LHCN-M2 (cell line): ENCODE measurements around the gene RPE65. TPM values are rescaled to one million over a fixed set of nuclear protein-coding genes. Genes with fewer than 3 reads are reported as not detected.
A peak's percentile ranks its signal among the peaks of the same experiment; 100 is the strongest.
"Not testable (repeated sequence)": the region's sequence is repeated elsewhere in the genome, so short reads cannot be mapped to it uniquely, and the experiment has no call there.

Source experiments
- DNase-seq: peaks from one replicate; pipeline ENCODE4 v3.0.0-alpha.2; 2012; ENCODE audit warnings: low read depth
- polyA plus RNA-seq: library from polyadenylated mRNA; unstranded; fragments of >200 nt; gene quantifications from one replicate; pipeline ENCODE4 v1.2.1, GENCODE V29; 2012; ENCODE audit warnings: missing spikeins
- total RNA-seq: library from RNA; depleted of rRNA; stranded (reverse); fragments of >200 nt; gene quantifications from 2 replicates; pipeline ENCODE4 v1.2.3, GENCODE V29; 2014; rRNA removed

Gene RPE65
- total RNA-seq = not detected in 2 replicates
- not detected for polyA plus RNA-seq

DNA sequence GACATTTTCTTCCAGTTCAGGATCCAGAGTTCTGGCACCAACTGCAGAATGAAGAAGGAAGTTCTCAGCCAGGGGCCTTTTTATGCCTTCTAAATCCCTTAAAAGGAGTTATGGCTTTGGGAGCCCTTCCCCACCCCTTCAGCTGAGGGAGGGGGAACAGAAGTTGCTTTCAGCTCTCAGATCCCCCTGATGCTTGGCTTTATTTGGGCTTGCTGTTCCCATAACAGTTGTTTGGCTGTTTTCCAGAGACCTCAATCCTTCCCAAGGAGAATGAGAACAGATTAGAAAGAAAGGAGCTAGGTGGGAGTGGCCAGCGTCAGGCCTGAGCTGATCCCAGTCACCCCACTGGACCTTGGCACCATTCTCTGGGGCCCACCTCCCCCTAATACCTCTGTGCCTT, at the start of gene RPE65:
Gene RPE65, minus strand, starts transcription at position 54 of the 400 bp plus-strand sequence. Its CDS starts 49 bp downstream, at position 5.
- peak; percentile 58 for DNase-seq

DNA sequence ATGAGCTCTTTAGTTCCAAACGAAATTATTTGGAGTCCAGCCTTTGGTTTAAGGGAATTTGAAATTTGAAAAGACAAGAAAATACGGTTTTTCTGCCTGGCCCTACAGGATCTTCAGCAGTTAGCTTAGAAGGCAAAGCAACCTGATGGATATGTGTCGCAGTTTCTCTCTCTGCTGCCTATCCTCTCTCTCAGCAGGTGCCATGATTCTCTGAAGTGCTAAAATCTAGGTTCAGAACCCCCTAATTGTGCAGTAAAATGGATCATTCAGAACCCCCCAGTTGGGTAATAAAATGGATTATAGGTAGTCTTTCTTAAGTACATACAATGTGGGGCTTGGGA, 47.6 kb upstream of the RPE65 start:
- DNase-seq = no peak

DNA sequence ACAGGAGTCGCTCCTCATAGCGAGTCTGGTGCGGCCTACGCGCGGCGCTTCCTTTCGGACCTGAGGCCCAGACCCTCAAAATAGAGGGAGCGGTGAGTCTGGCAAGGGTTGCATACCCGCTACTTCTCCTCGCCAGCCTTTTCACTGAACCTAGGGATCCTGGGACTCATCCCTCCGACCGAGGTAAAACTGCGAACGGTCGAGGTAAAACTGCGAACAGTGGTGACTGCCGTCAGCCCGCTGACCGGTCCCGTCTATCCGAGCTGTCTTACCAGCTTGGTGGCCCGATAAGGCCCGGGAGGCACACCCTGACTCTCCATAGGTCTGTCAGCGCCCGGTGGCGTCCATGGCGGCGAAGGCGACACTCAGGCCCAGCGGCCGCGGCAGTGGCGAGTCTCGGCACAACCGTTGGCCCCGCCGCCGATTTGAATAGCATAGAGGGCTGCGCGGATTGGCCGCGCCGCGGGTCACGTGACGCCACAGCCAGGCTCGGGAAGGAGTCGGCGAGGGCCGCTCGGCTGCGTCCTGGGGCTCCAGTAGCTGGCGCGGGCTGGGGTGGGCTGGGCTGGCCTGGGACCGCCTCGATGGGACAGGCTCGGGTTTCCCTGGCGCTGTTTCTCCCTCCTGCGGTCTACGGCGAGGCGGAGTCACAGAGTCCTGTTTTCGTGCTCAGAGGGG, 47.1 kb upstream of the RPE65 start, which contains the start of gene DEPDC1:
Gene DEPDC1, minus strand, starts transcription at position 403 of the 678 bp plus-strand sequence. Its CDS starts 83 bp downstream, at position 320.
- DNase-seq = peak; percentile 93

DNA sequence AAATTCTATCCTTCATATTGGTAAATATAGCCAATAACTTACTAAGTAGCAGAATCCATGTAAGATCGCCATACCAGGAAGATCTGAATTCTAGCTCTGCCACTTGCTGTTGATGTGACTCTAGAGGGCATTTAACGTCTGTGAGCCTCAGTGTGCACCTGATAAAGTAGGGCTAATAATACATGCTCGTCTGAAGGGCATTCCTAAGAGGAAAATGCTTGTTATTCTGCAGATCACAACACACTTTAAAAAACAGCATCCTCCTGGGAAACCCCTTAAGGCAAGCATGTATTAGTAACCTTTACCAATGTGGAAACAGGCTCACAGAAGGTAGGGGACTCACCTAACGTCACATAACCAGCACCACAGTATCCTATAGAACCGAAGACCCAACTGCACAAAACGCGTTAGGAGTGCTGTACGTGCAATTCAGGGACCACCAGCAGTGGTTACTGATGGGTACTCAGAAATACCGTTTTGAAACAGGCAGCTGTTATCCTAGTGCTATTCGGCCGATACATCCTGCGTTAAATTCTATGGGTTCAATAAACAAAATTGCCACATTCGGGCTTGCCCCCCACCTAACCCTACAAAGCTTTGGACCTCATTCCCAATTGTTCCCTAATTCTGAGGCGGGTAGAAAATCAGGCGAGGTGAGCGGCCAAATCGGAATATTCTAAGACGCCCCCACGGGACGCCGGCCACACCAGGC, 46.4 kb upstream of the RPE65 start:
- DNase-seq = peak; percentile 9

DNA sequence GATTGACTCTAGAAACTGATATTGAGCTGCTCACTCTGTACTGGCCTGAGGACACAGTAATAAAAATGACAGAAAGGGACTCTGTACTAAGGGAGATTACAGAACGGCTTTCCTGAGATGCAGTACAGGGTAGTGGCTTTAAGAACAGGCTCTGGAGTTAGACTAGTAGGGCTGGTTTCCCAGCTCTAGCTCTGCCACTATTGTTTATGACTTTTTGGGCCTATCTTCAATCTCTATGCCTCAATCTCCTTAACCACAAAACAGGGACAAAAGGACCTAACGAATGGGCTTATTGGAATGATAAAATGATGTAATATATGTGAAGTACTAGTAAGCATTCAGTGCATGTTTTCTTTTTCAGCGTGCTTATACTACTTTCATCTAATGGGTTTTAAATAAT, 45.8 kb upstream of the RPE65 start:
- no peak for DNase-seq

DNA sequence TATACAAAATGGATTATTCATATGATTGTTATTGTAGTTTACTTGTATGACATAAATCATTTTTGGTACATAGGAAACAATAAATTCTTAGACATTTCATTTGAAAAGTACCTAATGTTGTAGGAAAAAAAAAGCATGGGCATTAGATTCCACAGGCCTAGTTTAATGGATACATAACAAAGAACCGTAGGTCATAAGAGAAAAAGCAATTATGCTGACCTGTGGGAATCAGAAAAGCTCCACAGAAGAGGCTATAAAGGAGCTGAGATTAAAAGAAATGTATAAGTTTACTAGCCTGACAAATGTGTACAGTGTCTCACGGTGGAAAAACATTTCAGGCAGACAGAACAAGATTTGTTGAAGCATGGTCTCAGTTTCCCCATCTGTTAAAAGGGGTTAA, 43.4 kb upstream of the RPE65 start:
- no peak for DNase-seq

DNA sequence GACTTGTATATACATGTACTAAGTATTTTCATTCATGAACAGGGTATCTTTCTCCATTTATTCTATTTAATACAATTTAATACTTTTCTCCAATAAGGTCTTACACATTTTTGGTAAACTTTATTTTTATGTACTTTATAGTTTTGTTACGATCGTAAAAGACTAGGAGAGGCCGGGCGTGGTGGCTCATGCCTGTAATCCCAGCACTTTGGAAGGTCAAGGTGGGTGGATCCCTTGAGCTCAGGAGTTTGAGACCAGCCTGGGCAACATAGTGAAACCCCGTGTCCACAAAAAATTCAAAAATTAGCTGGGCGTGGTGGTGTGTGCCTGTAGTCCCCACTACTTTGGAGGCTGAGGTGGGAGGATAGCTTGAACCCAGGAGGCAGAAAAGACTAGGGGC, 42.5 kb upstream of the RPE65 start:
- not testable (repeated sequence) for DNase-seq

DNA sequence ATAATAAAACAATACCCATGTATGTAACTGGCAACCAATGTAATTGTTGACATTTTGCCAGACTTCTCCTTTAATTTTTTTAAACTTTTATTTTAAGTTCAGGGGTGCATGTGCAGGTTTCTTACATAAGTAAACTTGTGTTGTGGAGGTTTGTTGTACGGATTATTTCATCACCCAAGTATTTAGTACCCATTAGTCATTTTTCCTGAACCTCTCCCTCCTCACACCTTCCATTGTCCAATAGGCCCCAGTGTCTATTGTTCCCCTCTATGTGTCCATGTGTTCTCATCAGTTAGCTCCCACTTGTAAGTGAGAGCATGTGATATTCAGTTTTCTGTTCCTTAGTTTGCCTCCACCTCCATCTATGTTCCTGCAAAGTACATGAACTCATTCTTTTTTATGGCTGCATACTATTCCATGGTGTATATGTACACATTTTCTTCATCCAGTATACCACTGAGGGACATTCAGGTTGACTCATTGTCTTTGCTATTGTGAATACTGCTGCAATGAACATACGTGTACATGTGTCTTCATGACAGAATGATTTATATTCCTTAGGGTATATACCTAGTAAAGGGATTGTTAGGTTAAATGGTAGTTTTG, 40.4 kb upstream of the RPE65 start:
- no peak for DNase-seq

DNA sequence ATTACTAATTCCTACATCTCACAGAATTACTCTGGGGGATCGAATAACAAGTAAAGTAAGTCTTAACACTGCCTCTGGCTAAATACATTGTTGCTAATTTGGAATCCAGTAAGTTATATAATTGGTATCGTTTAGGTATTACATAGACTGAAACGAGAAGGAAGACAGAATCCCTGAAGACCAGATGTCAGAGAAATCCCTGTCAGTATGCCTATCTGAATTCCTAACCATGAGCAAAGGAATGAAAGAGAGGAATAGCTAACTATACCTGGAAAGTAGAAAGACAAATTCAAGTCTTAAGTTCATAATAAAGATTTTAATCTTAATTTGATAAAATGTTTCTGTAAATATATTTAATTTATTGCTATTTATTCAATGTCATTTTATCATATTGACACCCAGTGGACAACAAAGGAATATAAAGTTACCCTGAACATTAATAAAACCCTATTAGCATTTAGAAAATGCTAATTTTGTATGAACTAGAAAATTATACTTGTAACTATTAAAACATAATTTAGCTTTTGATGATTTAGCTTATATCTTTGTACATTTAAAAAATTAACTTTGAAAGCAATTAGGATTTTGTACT, 35.8 kb upstream of the RPE65 start:
- no peak for DNase-seq

DNA sequence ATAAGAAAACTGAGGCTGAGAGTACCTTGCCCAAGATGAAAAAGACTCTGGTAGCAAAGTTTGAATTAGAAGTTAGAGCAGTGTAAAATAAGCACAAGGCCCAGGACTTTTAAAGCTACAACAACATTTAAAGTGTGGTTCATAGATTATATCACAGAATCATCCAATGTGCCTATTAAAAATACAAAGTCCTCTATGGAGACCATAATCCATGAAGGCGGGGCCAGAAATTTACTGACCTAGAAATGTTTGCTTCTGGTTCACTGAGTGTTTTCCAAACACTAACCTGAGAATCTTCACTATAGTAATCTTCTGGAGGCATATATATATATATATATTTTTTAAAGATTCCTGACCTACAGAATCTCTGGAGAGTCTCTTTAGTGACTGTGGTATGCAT, 34.9 kb upstream of the RPE65 start:
- DNase-seq = no peak

DNA sequence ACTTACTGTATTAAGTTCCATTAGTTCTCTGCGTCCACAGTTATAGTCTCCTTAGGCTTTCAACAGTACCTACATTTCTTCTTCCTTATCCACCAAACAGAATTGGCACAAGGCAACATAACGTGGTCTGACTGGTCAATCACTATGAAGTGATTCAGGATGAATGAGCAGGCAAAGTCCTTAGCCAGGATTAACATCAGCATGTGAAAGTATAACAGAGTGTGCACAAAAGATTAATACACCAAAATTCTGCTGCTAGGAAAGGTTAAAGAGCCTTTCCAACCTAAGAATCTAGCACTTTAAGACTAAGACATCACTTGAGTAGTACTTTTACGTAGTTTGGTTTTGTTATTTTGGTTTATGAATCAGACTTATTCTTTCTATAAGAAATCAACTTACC, 31.3 kb upstream of the RPE65 start:
- peak; percentile 34 for DNase-seq

DNA sequence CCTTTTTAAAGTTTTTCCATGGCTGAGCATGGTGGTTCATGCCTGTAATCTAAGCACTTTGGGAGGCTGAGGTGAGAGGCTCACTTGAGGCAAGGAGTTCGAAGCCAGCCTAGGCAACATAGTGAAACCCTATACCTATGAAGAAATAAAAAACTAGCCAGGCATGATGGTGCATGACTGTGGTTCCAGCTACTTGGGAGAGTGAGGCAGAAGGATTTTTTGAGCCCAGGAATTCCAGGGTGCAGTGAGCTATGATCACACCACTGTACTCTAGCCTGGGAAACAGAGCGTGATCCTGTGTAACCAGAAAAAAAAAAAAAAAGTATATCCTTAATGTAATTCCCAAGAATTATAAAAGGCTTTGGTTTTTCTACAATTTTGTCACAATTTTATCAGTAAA, 29.7 kb upstream of the RPE65 start:
- no peak for DNase-seq

DNA sequence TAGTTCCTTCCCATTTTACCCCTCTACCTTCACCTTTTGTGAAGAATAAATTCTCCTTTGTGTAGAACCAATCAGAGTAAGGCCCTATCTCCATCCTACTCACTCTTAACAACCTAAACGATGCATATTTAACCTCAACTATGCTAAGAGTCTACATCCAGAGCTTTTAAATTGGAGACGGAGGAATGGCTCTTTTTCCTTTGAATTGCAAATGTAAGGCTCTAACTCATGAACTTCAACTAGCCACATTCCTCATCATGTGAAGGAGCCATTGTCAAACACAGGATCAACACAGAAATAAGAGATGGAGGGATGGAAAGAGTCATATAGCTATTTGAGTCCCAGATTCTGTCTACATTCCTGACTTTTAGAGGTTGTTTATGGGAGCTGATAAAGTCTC, 28.9 kb upstream of the RPE65 start:
- DNase-seq = no peak

DNA sequence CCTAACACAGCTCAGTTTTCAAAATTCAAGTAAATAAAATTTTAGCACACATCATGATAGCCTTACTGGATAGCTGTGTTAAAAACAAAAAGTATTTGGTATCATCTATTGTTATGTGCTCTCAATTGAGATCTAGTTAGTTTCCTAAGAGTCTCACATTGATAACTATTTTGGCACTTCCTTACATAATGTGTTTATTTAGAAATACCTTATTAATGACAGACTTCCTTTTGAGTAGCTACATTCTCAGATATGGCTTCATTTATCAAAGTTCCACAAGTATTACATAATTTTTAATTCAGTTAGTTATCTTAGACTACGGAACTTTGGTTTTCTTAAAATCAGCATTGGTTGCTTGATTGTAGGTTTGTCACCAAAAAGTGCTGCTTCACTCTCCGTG, 26.9 kb upstream of the RPE65 start:
- not testable (repeated sequence) for DNase-seq

DNA sequence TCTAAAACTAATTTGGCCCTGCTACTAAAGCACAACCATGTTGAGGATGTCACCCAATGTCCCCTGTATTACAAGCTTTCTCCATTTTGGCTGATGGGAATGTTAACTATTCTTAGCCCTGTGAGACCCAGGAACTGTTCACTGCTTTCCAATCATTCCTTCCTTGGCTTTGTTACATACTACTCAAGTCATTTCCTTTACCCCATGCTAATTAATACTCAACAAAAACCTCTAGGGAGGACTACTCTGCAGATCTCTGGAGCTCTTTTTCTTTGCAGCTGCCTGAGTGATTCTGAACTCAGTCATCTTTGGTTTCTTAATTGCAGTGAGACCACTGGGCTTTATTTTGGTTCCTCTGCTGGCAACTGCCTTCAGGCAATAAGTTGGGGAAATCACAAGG, 23.3 kb upstream of the RPE65 start:
- DNase-seq = no peak

DNA sequence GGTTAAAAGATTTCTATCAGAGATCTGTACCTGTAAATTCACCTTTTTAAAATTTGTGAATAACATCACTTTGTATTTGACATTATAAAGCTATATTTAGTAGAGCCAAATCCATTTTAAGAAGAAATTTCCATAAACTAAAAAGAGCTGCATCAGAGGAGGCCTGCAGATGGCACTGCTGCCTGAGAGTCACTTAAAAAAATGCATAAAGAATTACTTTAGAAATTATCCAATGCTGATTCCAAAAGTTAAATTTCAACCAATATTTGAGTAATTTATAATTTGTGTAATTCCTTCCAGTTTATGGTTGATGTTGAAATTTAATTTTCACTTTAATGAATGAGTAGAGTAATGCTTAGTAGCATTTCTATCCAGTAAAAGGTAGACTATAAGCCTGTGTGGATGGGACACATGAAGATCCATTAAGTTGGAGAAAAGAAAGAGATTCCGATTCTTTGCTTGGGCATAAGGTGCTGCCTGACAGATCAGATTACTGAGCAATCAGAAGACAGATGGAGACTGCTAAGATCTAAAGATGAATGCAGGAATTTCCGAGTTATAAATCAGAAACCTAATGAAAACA, 20.7 kb upstream of the RPE65 start:
- peak; percentile 29 for DNase-seq

DNA sequence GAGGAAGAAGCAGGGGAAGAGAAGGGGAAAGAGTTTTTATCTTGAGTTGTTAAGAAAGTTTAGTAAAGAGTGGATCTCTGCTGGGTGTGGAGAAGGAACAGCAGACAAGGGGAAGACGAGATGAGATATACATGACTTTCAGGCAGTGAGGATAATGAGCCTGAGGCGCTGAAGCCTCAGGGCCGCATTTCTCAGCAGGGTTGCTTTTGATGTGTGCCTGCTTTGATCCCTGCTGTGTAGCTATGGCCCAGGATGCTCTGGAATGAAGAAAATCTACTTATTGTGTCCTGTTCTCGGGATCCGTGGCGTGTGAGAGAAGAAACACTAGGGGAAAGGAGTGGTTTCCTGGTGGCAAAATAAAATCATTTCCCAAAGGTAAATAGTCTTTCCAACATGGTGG, 15.1 kb upstream of the RPE65 start:
- no peak for DNase-seq

DNA sequence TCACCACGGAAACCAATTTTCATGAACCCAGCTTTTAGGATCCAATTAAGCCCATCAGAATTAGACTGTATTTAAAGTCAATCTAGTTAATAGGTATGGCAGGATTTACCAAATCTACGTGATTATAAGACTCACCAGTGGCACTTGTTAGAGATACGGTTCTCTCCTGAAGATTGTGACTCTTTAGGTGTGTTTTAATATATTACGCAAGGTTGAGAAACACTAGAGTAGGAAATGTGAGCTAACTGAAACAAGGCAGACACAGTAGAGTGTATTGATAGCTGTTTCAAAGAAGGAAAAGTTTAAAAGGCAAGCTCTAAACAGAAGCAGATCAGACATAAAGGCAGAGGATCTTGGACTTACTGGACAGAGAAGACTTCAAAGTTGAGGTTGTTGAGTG, 11.2 kb upstream of the RPE65 start:
- no peak for DNase-seq

DNA sequence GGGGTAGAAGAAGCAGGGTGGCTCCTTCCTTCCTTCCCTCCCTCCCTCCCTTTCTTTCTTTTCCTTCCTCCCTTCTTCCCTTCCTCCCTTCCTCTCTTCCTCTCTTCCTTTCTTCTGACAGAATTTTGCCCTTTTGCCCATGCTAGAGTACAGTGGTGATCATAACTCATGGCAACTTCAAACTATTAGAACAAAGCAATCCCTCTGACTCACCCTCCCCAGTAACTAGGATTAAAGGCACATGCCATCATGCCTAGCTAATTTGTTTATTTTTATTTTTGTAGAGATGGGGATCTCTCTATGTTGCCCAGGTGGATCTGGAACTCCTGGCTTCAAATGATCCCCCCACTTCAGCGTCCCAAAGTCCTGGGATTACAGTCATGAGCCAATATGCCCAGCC, 10.0 kb upstream of the RPE65 start:
- peak; percentile 72 for DNase-seq

DNA sequence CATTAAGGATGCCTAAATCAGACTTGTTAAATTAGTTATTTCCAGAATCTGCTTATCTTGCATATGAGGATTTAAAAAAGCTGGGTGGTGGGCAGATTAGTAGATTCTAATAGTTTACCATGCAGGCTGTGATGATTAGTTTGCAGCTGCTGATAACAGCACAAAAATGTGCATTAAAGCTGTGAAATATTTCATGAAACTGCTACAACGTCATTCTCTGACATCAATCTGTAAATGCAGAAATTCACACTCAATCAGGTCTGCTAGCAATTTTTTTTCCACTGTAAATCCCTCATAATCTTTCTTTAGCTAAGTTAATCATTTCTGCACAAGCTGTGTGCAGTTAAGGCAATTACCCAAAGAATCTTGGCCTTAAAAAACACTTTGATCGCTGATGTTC, 9.3 kb upstream of the RPE65 start:
- no peak for DNase-seq

DNA sequence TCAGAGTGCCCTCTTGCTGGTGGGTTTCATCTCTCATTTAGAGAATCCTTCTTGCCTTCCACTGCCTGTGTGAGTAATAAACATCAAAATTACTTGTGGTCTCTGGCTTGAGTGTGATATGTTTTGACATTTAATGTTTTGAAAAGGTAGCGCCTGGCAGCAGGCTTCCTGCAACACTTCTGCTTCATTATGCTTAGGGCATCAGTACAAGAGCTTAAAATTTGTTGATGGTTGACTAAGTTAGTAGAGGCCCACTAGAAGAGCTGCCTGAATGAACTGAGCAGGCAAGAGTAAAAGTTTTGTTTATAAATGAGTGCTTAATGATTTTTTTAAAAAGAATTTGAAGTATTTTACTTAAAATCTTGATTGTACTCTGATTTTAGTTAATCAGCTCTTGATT, 6.4 kb upstream of the RPE65 start:
- DNase-seq = no peak

DNA sequence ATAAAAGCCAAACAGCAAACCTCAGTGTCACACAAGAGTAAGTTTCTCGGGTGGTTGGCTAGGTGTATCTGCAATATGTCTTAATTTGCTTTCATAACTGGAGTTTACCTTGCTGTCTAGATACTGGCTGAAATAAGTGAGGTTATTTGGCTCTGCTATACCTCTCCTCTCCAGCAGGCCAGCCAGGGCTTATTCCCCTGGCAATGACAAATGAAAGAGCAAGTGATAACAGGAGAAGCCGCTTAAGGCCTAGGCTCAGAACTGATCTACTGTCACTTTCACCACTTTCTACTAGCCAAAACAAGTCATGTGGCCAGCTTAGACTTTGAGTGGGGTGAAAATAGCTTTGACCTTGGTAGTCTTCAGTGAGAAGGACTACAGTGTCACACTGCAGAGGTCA, 4.8 kb upstream of the RPE65 start:
- no peak for DNase-seq
